H9 (cell line): ENCODE results near the gene LRP1. TPM values are rescaled to one million over a fixed set of nuclear protein-coding genes. Genes with fewer than 3 reads are reported as not detected.

Experiments
- DNase-seq: peaks from one replicate; pipeline ENCODE4 v3.0.0-alpha.2; 2017
- H2AFZ ChIP-seq: one replicate; pipeline ENCODE4 v1.6.1; 2013; ENCODE audit warnings: mild to moderate bottlenecking, low read length, control low read depth, moderate library complexity
- H2AK5ac ChIP-seq: 2 replicates; pipeline ENCODE4 v1.6.1; 2013; ENCODE audit warnings: low read length, control low read depth, mixed read lengths; ENCODE audit not compliant: insufficient read length
- H2BK120ac ChIP-seq: one replicate; pipeline ENCODE4 v1.6.1; 2013; ENCODE audit warnings: low read depth, mild to moderate bottlenecking, low read length, control low read depth, inconsistent platforms; ENCODE audit not compliant: poor library complexity, severe bottlenecking
- H2BK12ac ChIP-seq: 2 replicates; pipeline ENCODE4 v1.6.1; 2013; ENCODE audit warnings: low read length, control low read depth, mixed read lengths, low read depth; ENCODE audit not compliant: insufficient read length
- H2BK15ac ChIP-seq: 2 replicates; pipeline ENCODE4 v1.6.1; 2013; ENCODE audit warnings: low read depth, low read length, control low read depth
- H2BK20ac ChIP-seq: one replicate; pipeline ENCODE4 v1.6.1; 2013; ENCODE audit warnings: low read depth, mild to moderate bottlenecking, low read length, control low read depth, inconsistent platforms; ENCODE audit not compliant: poor library complexity, severe bottlenecking
- H2BK5ac ChIP-seq: 2 replicates; pipeline ENCODE4 v1.6.1; 2013; ENCODE audit warnings: low read length, control low read depth, mixed read lengths; ENCODE audit not compliant: insufficient read length
- H3K14ac ChIP-seq: 2 replicates; pipeline ENCODE4 v1.6.1; 2013; ENCODE audit warnings: low read length, control low read depth; ENCODE audit not compliant: insufficient read depth
- H3K18ac ChIP-seq: 2 replicates; pipeline ENCODE4 v1.6.1; 2013; ENCODE audit warnings: low read depth, mild to moderate bottlenecking, mixed read lengths, low read length, control low read depth; ENCODE audit not compliant: insufficient read length
- H3K23ac ChIP-seq: 2 replicates; pipeline ENCODE4 v1.6.1; 2013; ENCODE audit warnings: low read length, control low read depth, mixed read lengths, low read depth; ENCODE audit not compliant: insufficient read length
- H3K23me2 ChIP-seq: 2 replicates; pipeline ENCODE4 v1.6.1; 2013; ENCODE audit warnings: low read depth, mild to moderate bottlenecking, mixed read lengths, low read length, control low read depth; ENCODE audit not compliant: insufficient read length, poor library complexity, severe bottlenecking
- H3K27ac ChIP-seq: 2 replicates; pipeline ENCODE4 v1.5.1; 2013; ENCODE audit warnings: low read length, control low read depth, mixed read lengths, low read depth; ENCODE audit not compliant: insufficient read length
- H3K27me3 ChIP-seq: 2 replicates; pipeline ENCODE4 v1.6.1; 2013; ENCODE audit warnings: low read length, control low read depth, inconsistent platforms; ENCODE audit not compliant: insufficient read depth
- H3K4ac ChIP-seq: 2 replicates; pipeline ENCODE4 v1.6.1; 2013; ENCODE audit warnings: low read depth, mild to moderate bottlenecking, control low read depth, inconsistent platforms, low read length, moderate library complexity
- H3K4me1 ChIP-seq: 2 replicates; pipeline ENCODE4 v1.6.1; 2013; ENCODE audit warnings: low read length, control low read depth, inconsistent platforms; ENCODE audit not compliant: insufficient read depth
- H3K4me2 ChIP-seq: 2 replicates; pipeline ENCODE4 v1.6.1; 2013; ENCODE audit warnings: low read length, control low read depth, mixed read lengths; ENCODE audit not compliant: insufficient read length, insufficient read depth
- H3K56ac ChIP-seq: 2 replicates; pipeline ENCODE4 v1.6.1; 2013; ENCODE audit warnings: low read depth, mild to moderate bottlenecking, mixed read lengths, low read length, control low read depth; ENCODE audit not compliant: insufficient read length
- H3K79me1 ChIP-seq: 2 replicates; pipeline ENCODE4 v1.6.1; 2013; ENCODE audit warnings: low read depth, mild to moderate bottlenecking, moderate library complexity, low read length, control low read depth, inconsistent platforms; ENCODE audit not compliant: insufficient read depth, poor library complexity, severe bottlenecking
- H3K79me2 ChIP-seq: 2 replicates; pipeline ENCODE4 v1.6.1; 2013; ENCODE audit warnings: low read length, control low read depth, inconsistent platforms; ENCODE audit not compliant: insufficient read depth
- H3K9ac ChIP-seq: 2 replicates; pipeline ENCODE4 v1.6.1; 2013; ENCODE audit warnings: low read length, control low read depth, mixed read lengths; ENCODE audit not compliant: insufficient read length; ENCODE audit errors: extremely low read depth
- H3K9me3 ChIP-seq: one replicate; pipeline ENCODE4 v1.6.1; 2013; ENCODE audit warnings: low read depth, low read length, inconsistent platforms; ENCODE audit not compliant: control insufficient read depth
- H3T11ph ChIP-seq: one replicate; pipeline ENCODE4 v1.6.1; 2013; ENCODE audit warnings: mild to moderate bottlenecking, low read length, control low read depth, inconsistent platforms
- H4K20me1 ChIP-seq: one replicate; pipeline ENCODE4 v1.6.1; 2013; ENCODE audit not compliant: control insufficient read depth, insufficient read length, insufficient read depth
- H4K5ac ChIP-seq: 2 replicates; pipeline ENCODE4 v1.6.1; 2013; ENCODE audit warnings: low read depth, mild to moderate bottlenecking, mixed read lengths, low read length, control low read depth; ENCODE audit not compliant: insufficient read length
- H4K8ac ChIP-seq: replicated peaks from 2 replicates; pipeline ENCODE4 v1.6.1; 2013; ENCODE audit warnings: low read length, control low read depth, mixed read lengths, low read depth; ENCODE audit not compliant: insufficient read length
- H4K91ac ChIP-seq: 2 replicates; pipeline ENCODE4 v1.6.1; 2013; ENCODE audit warnings: low read depth, mild to moderate bottlenecking, moderate library complexity, mixed read lengths, low read length, control low read depth; ENCODE audit not compliant: insufficient read length
- H3K27ac Mint-ChIP-seq, 3 experiments: 2 replicates in 2 of 3; 3 replicates in 1 of 3; pipeline ENCODE4 v1.8.0; 2020 to 2021; ENCODE audit warnings: mixed read lengths in 3 of 3, mild to moderate bottlenecking in 1 of 3, moderate library complexity in 1 of 3
- H3K27me3 Mint-ChIP-seq: 2 replicates; pipeline ENCODE4 v1.8.0; 2021; ENCODE audit warnings: low read depth, mild to moderate bottlenecking, moderate library complexity, mixed read lengths
- H3K36me3 Mint-ChIP-seq, 3 experiments: 2 replicates in 2 of 3; 3 replicates in 1 of 3; pipeline ENCODE4 v1.8.0; 2020 to 2021; ENCODE audit warnings: low read depth in 3 of 3, mixed read lengths in 3 of 3; ENCODE audit not compliant: insufficient read depth in 1 of 3
- H3K4me1 Mint-ChIP-seq, 2 experiments: 2 replicates each; pipeline ENCODE4 v1.8.0; 2020; ENCODE audit warnings: mixed read lengths in 2 of 2
- H3K4me3 Mint-ChIP-seq, 2 experiments: 2 replicates in 1 of 2; 3 replicates in 1 of 2; pipeline ENCODE4 v1.8.0; 2020 to 2021; ENCODE audit warnings: mild to moderate bottlenecking in 2 of 2, mixed read lengths in 2 of 2, moderate library complexity in 1 of 2
- H3K9me3 Mint-ChIP-seq, 2 experiments: 2 replicates in 1 of 2; 3 replicates in 1 of 2; pipeline ENCODE4 v1.8.0; 2020; ENCODE audit warnings: mild to moderate bottlenecking in 2 of 2, mixed read lengths in 2 of 2, moderate library complexity in 1 of 2
- CTCF ChIP-seq: fragments of 200-600 bp; sonication (generic); conservative IDR thresholded peaks from 3 replicates; pipeline ENCODE4 v1.8.0; 2021; ENCODE audit warnings: antibody characterized with exemption, mild to moderate bottlenecking
- WGBS: extraction: QIAGEN DNeasy Blood & Tissue Kit; methylation state at CpG from one replicate; pipeline ENCODE4 v1.1.7; 2013; ENCODE audit warnings: missing lambda C conversion rate, low lambda C conversion rate, mixed read lengths; ENCODE audit not compliant: insufficient read length; ENCODE audit errors: extremely low coverage; 5-methylcytosine and 5-hydroxymethylcytosine counted together
- total RNA-seq: library from RNA; stranded (reverse); gene quantifications from 2 replicates; pipeline ENCODE4 v1.2.1, GENCODE V29; 2021

LRP1 gene
- total RNA-seq, 1 experiment from 2014 or later = 115 TPM

GRCh38 chr12:57111031-57111734 is 17.1 kb upstream of the LRP1 start, which contains the start of gene STAT6:
Gene STAT6 (minus strand): TSS chr12:57111362. CDS start chr12:57108278, 3,084 bp downstream.
- H3K27me3 ChIP-seq = no peaks in the 10 kb centered on the region
- no peak within 1 kb of the TSS for H3K23ac ChIP-seq
- H3K9ac ChIP-seq = peak within 1 kb of the TSS; percentile 27
- Mint-ChIP-seq H3K4me1 (peaks cover 29 to 44% of the 10 kb centered on the region in 2 experiments), H3K27ac (peak within 1 kb of the TSS; percentile 99), H3K36me3 (peaks cover 2 to 19% (median 8%) of the 10 kb centered on the region in 3 experiments; a peak in 5 of 7 replicates), H3K27me3 (no peaks in the 10 kb centered on the region; the same call in 1 of the 2 replicates), H3K4me3 (peak within 1 kb of the TSS; percentile 69 to 81), H3K9me3 (no peaks in the 10 kb centered on the region; a peak in 1 of 5 replicates)
- H3K14ac ChIP-seq = peak within 1 kb of the TSS; percentile 41; the same call in 1 of the 2 replicates
- no peaks in the 10 kb centered on the region for H3K9me3 ChIP-seq
- H4K5ac ChIP-seq = no peak within 1 kb of the TSS
- no peak within 1 kb of the TSS for H4K91ac ChIP-seq
- no peak within 1 kb of the TSS for H3T11ph ChIP-seq
- no peaks in the 10 kb centered on the region for H3K79me2 ChIP-seq
- no peaks in the 10 kb centered on the region; the same call in 1 of the 2 replicates for H3K4me1 ChIP-seq
- peak within 1 kb of the TSS; percentile 30 for H3K27ac ChIP-seq
- TF ChIP-seq CTCF = no peak
- H3K79me1 ChIP-seq = no peaks in the 10 kb centered on the region
- H3K23me2 ChIP-seq = peaks cover 11% of the 10 kb centered on the region
- H2BK120ac ChIP-seq = peak within 1 kb of the TSS; percentile 66
- H3K18ac ChIP-seq = peak within 1 kb of the TSS; percentile 75
- DNase-seq = peak; percentile 74
- no peak within 1 kb of the TSS; the same call in 1 of the 2 replicates for H3K4ac ChIP-seq
- no peak within 1 kb of the TSS for H2BK12ac ChIP-seq
- no CpG with 5 or more reads among the region's 13 CpGs for WGBS
- H2AK5ac ChIP-seq = no peak within 1 kb of the TSS
- no peak within 1 kb of the TSS for H2AFZ ChIP-seq
- no peak within 1 kb of the TSS for H2BK5ac ChIP-seq
- H4K8ac ChIP-seq = no peak within 1 kb of the TSS
- peak within 1 kb of the TSS; percentile 47 for H3K4me2 ChIP-seq
- H2BK15ac ChIP-seq = no peak within 1 kb of the TSS
- H4K20me1 ChIP-seq = no peaks in the 10 kb centered on the region
- H2BK20ac ChIP-seq = no peak within 1 kb of the TSS
- no peak within 1 kb of the TSS for H3K56ac ChIP-seq
